HG03060 (cell line): ENCODE results near the gene CRACDL.

Experiments
- ATAC-seq: cut with Tn5 transposase; IDR thresholded peaks from one replicate; pipeline ENCODE4 v1.9.1; 2021; ENCODE audit warnings: low read depth, moderate number of reproducible peaks; ENCODE audit not compliant: unreplicated experiment

The CRACDL gene

DNA sequence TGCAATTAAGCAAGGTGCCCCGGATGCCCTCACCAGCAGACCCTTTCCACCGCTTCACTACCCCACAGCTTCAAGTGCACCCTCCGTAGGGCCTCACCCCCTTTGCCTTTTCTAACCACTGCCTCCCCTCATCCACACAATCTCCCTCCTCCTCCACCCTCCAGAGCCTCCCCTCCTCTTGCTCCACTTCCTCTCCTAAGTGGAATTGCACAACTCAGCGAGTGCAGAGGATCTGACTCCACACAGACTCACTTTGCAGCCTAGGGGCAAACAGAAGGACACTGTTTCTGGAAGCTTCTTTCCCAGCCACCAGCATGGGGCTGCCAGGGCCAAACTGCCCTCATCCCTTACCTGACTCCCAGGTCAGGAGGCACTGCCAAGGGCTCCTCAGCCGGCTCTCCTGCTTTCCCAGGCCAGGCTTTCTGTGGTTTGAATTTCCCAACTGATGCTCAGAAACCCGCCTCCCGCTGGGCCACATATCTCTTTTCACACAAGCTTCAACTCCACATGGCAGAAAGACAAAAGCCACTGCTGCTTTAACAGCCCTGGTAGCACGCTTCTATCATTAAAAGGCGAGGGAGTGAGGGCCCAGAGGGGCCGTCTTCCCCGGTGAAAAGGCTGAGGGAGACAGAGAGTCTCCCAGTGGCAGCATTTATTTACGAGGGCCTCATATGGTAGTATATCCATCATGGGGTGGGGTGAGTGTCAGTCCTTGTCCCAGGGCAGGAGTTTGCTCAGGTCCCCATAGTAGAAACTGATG lies 130.4 kb downstream of the CRACDL start:
- no peak for ATAC-seq

GRCh38 chr2:98804736-98805135 lies 131.3 kb downstream of the CRACDL start:
- ATAC-seq, result no peak

- ATAC-seq, result no peak
These were observed 131.8 kb downstream of the CRACDL start for GRCh38 chr2:98804265-98804650.

DNA sequence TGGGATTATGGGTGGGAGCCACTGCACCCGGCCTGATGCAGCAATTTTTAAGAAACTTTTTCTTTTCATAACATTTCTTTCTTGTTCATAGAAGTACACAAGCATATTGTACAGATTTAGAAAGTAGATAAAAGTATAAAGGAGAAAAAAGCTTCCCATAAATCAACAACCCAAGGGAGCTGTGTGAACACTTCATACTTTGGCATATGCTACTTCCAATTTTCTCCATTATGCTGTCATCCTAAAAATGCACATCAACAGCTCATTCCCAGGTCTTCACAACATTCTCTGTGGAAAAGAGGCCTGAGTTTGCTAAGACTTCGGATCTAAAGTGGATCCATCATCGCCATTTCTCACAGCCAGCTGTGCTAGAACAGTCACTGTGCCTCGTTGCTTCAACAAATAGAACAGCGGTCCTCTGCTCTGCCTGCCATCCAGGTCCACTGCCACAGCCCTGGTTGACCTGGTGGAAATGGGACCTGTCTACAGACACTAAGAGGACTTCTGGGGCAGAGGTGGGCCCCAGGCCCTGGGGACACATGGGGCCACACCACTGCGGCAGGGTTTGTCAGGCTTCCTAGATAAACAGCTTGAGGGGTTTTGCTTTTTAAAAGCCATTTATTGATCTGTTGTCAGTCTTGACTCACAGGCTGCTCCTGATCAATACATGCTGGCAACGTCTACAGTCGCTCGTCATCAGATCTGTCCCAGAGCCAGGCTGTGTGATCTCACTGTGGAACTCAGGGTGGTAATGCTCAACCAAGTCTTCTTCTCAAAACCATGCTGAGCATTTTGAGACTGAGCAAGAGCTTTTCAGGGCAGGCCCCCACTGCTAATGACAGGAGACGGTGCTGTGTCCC lies 132.4 kb downstream of the CRACDL start:
- ATAC-seq, result no peak

DNA sequence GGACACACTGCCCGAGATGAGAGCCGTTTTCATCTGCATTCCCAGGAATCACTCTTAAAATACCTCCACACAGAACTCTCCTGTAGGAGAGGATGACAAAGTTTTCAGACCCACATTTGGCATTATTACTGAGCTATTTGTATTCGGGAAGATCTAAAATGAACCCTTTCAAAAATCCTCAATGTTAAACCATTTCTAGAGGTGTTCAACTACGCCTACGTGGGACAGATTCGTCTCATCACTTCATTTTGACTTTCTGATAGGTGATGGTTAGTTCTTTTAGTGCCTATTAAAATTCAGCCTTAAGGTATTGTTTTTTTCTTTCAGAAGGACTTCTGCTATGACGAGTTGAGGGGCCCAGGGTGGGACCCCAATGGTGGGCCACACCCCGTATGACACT lies 133.7 kb downstream of the CRACDL start:
- ATAC-seq, result no peak

DNA sequence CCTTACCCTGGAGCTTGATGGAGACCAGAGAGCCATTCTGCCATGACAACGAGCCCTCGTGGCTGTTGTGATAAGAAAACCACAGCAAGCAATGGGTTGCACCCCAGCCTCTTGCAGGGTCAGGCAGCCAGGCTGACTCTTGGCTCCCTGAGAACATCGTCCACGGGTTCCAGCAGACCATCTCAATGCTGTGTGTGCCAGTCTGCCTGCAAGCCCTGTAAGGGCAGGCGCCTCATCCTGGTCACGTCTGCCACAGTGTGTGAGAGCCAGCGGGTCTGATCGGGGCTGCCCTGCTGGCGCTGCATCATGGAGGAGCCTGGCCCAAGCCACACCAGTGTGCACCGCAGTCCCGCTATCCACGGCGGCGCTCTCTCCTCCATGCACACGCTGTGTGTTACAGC lies 134.1 kb downstream of the CRACDL start:
- ATAC-seq, result no peak

DNA sequence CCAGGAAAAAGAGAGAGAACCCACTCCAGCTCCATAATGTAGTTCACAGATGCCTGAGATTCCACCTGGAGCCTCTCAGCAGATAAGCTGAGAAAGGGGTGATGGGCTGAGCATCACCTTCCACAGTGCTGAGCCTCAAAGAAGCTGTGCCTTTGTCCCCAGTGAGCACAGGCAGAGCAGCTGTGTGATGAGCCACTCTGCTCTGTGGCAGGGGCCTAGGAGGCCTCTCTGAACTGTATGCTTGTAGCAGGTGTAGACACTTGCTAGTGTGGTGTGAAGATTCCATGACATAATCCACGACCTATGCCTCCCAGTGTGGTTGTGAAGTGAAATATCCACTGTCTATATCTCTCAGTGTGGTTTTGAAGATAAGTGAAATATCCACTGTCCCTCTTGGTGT lies 134.7 kb downstream of the CRACDL start:
- ATAC-seq, result no peak

GRCh38 chr2:98800330-98801064 lies 135.5 kb downstream of the CRACDL start:
- ATAC-seq, result no peak

GRCh38 chr2:98799375-98800329 lies 136.4 kb downstream of the CRACDL start:
- no peak for ATAC-seq

- no peak for ATAC-seq
These were observed 139.1 kb downstream of the CRACDL start for GRCh38 chr2:98796775-98797544.

GRCh38 chr2:98795891-98796676 lies 139.9 kb downstream of the CRACDL start:
- no peak for ATAC-seq

GRCh38 chr2:98793897-98794830 lies 141.9 kb downstream of the CRACDL start:
- no peak for ATAC-seq

- no peak for ATAC-seq
These were observed 142.8 kb downstream of the CRACDL start for GRCh38 chr2:98793275-98793674.

DNA sequence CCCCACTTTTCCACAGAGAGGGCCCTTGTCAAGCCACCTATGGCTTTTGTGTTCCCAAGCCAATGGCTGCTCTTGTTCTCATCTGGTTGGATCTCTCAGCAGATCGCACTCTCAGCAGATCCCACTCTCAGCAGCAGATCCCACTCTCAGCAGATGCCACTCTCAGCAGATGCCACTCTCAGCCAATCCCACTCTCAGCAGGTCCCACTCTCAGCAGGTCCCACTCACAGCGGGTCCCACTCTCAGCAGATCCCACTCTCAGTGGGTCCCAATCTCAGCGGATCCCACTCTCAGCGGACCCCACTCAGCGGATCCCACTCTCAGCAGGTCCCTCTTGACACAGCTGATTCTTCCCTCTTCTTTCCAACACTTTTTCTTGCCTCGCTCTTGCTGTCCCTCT lies 145.8 kb downstream of the CRACDL start:
- no peak for ATAC-seq

GRCh38 chr2:98787700-98788099 lies 148.3 kb downstream of the CRACDL start:
- ATAC-seq, result no peak

DNA sequence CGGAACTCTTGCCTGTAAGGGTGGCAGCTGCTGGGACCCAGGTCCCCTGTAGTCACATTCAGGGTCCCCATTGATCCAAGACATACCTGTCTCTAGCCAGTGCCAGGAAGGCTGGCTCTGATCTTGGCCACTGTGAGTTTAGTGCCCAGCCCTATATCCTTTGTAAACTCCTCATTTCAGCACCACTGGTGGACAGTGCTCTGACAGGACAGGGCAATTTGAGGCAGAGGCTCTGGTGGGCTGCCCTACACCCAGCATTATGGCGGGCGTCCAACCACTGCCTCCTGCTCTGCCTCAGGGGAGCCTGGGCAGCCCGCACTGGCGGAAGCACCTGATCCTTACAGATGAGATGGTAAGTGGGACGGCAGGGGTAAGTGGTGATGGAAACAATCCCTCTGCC lies 149.8 kb downstream of the CRACDL start:
- no peak for ATAC-seq

- no peak for ATAC-seq
These were observed 153.5 kb downstream of the CRACDL start for GRCh38 chr2:98782570-98782969.
